HG02973 (cell line): ENCODE measurements around the gene TAL2.
"Not testable (repeated sequence)": the region's sequence is repeated elsewhere in the genome, so short reads cannot be mapped to it uniquely, and the experiment has no call there.

Experiments
- ATAC-seq: cut with Tn5 transposase; IDR thresholded peaks from one replicate; pipeline ENCODE4 v1.9.1; 2021; ENCODE audit warnings: moderate library complexity; ENCODE audit not compliant: unreplicated experiment

The TAL2 gene

DNA sequence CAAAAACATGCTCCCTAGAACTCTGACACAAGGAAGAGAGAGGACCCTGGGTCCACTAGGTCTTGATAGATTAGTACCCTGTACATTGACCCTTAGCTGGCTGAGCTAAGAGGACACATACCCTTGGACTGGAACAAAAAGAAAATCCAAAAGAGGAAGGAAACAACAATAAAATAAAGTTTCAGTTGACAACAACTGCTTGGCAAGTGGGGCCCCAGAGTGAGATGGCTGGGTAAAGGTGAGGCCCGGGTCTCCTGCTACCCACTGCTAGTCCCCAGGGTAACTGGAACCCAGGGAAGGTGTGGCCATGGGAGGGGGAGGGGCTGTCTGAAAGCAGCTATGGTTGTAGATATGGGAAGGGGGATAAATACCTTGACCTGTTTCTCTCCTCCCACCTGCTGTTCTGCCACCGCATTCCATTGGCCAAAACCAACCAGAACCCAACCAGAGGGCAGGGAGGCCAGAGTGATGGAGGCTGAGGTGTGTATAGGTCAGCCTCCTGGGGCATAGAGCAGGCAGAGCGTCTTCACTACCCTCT lies 11.7 kb downstream of the TAL2 start:
- no peak for ATAC-seq

GRCh38 chr9:105676351-105676923 lies 14.2 kb downstream of the TAL2 start:
- ATAC-seq, result no peak

DNA sequence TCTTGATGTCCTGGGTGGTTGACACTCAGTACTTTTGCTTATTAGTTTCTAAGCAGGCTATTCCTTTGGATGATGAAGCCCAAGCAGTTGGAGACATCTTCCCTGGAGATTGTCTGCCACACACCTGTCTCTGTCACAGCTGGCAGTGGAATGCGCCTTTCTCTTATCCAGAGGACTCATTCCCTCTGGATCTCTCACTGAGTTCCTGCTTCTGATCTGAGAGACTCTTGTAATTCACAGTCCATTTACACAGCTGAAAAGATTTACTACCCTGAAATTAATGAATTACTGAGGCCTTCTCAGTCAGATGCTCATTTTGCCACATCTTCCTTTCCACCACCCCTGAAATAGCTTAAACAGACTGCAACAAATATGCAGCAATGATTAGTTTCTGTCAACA lies 15.9 kb downstream of the TAL2 start:
- no peak for ATAC-seq

DNA sequence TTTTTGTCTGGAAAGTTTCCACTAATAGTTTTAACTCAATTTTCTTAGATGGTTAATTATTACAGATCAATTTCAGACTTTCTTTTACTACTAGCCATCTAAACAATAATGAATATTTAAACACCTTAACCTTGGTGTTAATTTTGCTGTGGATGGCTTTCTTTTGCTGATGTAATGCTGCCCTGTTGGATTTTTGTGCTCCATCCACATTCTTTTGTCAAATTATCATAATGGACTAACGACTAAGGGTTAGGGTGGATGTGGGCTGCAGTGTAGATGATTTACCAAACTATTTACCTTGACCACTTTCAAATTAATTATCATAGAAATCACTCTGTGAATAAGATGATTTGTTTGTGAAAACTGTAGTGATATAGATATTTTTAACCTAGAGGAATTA lies 16.5 kb downstream of the TAL2 start:
- no peak for ATAC-seq

GRCh38 chr9:105679257-105680022 lies 17.2 kb downstream of the TAL2 start:
- ATAC-seq, result no peak

- ATAC-seq, result no peak
Observed at GRCh38 chr9:105681313-105681712, 19.1 kb downstream of the TAL2 start.

DNA sequence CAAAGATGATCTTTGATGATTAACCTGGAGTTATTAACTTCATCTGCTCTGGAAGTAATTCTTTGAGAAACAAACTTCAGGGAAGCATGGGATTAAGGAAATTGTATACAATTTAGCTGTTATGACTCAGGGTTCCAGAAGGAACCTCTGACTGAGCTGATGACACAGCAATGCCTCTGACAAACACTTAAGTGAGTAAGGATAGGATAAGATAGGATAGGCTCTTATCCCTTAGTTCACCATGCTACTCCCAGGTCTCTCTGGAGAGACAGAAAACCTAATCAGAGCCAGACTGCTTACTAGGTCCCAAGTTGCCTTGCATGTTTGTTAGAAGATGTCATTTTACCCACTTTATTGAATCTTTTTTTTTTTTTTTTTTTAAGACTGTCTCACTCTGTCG lies 19.5 kb downstream of the TAL2 start:
- ATAC-seq, result no peak

DNA sequence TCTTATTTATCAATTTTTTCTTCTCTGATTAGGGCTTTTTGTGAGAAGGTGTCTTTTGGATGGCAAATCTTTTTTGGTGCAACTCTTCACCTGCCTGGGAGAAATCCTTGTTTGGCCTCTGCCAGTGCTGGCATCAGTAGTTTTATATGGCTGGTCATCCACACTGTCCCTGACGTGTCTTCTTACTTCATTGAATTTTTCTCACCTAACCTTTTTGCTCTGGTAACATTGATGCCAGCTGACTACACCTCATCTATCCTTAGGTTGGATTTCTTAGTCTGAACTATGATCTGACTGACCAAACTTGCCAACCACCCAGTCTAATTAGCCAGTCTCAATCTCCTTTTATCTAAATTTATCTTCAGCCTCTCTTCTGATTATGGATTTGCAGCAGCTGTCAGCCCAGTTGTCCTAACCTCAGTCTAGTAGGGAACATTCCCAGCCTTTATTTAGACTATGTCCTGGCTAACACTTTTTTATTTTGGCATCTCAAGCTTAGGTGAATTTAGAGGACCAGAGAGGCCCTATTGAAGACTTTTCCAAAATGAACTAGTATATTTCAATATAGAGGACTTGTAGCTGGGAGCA lies 21.5 kb downstream of the TAL2 start:
- ATAC-seq, result no peak

DNA sequence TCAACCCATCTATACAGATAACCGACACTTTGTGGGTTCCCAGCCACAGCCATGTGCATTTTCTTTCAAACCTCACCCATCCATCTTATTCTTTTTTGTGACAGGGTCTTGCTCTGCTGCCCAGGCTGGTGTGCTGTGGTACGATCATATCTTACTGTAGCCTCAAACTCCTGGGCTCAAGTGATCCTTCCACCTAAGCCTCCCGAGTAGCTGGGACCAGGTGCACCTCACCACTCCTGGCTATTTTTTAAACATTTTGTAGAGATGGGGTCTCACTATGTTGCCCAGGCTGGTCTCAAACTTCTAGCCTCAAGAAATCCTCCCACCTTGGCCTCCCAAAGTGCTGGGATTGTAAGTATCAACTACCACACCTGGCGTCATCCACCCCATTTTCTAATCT lies 24.7 kb downstream of the TAL2 start:
- ATAC-seq, result no peak

DNA sequence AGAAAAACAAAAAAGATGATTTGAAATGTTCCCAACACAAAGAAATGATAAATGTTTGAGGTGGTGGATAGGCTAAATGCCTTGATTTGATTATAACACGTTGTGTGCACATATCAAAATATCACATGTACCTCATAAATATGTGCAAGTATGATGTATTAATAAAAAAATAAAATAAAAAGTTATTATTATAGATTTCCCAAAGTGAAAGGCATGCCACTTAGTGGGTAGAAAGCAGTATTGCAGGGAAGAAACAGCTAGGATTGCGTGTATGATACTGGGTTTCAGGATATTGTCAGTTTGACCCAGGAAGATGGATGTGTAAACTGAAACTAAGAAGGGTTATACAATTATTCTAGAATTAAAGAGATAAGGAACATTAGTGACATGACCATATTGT lies 28.5 kb downstream of the TAL2 start:
- ATAC-seq, result no peak

DNA sequence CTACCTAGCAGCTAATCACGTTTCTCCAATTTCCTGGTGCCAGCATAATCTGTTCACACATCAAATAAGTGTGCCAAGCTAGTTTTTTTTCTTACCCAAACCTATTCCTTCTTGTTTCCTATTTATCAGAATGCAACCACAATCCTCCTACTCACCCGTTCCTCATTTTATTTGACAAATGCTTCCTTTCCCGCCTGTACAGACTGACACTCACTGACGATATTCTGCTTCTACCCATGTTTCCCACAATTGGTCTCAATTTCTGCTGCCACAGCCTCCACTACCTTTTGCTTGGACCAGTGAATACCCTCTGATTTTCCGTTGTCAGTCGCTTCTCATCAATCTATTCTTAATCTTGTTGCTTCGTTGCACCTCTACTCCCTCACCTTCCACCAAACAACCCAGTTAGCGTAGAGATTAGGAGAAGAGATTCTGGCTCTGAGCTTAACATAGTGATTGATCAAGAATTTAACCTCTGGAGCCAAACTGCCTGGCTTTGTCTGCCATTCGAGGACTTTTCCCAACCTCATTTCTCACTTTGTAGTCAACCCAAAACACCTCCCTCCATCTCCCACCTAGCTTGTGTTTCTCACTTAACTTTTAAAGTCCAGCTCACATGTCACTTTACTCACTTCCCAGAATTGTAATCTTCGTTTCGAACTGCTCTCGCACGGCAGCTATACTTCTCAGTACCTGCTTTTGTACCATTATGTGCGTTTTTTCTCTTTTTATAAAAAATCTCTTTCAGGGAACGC lies 31.4 kb downstream of the TAL2 start:
- ATAC-seq, result peak; percentile 20

DNA sequence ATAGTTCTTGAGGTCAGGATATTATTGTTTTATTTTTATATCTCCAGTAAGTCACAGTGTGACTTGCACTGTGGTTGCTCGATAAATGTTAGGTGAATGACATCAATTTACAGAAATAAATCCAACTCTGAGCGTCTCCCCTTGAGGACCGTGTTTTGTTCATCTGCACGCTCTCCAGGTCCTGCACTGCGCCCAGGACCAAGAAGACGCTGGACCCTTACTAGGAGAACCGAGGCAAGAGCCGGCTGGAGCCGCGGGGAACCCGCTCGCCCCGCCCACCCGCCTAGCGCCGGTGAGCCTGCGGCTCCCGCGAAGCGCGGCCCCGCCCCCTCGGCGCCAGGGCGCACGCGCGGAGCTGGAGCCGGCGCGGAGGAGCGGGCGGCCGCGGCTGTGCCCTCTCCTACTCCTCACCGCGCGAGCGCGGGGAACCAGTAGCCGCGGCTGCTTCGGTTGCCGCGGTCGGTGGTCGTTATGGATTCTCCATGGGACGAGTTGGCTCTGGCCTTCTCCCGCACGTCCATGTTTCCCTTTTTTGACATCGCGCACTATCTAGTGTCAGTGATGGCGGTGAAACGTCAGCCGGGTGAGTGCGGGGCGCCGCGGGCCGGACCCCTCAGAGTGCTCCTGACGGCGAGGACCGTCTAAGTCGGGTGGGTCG lies 32.1 kb downstream of the TAL2 start, which contains the start of gene TMEM38B:
TMEM38B (plus strand) TSS at position 352 of the 658 bp plus-strand sequence; CDS start at position 472, 120 bp downstream.
- ATAC-seq, result peak; percentile 68

DNA sequence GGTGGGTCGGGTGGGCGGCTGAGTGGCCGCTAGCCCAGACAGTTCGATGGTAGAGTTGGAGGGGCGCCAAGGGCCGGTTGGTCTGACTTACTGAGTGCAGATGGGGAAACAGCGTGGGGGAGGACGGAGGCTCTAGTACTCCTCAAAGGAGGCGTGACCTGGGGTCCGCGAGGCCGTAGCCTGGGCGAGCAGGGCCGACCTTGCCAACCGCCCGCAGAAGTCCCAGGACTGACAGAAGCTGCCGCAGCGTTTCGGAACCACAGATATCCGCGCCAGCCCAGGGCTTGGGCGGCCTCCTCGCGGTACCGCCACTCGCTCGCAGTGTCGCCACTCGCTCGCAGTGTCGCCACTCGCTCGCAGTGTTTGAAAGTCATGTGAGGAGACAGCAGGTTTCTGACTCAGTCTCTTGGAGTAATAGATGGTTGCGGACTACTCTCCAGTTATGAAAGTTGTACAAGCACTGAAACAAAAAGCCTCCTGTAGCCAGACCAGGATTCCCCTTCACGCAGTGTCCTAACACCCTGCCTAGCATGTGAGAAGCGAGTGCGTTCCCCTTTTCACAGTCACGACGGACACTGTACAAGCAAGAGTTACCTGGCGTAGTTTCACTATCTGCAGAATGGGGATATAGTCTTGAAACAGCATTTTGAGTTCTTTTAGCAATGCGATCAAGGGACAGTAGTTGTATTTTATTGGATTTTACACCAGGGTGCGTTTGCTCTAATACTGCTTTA lies 32.8 kb downstream of the TAL2 start:
- peak; percentile 55 for ATAC-seq

GRCh38 chr9:105696219-105696793 lies 34.0 kb downstream of the TAL2 start:
- ATAC-seq, result no peak

- no peak for ATAC-seq
Observed at GRCh38 chr9:105697871-105698270, 35.6 kb downstream of the TAL2 start.

- no peak for ATAC-seq
Observed at GRCh38 chr9:105698348-105698870, 36.2 kb downstream of the TAL2 start.

DNA sequence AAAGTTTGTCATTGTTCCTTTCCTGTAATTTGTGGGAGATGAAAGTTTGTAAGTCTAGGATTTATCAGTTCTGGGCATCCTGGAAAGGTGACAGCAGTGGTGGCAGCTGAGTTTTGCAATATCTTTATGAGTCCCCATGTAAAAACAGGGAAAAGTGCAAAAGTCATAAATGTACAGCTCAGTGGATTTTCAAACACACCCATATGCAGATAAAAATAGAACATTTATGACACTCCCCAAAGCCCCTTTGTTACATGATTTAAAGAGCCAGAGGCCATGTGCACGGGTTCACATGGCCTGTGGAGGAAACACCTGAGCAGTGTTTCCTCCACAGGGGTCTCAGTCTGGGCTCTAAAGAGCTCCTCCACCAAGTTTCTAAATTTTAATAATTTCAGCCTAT lies 38.4 kb downstream of the TAL2 start:
- no peak for ATAC-seq

DNA sequence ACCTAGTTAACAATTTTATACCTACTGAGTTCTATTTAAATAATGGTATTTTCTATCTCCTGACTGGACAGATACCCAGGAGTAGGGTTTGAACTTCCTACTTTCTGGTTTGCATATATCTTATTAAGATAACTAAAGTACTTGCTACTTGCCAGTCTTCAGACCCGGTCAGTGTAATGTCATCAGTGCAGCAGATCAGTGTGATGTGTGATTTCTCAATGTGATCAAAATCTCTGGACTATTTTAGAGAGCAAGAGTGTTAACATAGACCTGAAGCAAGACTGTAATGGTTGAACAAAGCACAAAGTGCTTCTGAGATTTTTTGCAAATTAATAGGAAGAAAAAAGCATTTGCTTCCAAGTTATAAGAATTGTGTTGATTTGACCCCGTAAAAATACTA lies 38.9 kb downstream of the TAL2 start:
- ATAC-seq, result no peak

DNA sequence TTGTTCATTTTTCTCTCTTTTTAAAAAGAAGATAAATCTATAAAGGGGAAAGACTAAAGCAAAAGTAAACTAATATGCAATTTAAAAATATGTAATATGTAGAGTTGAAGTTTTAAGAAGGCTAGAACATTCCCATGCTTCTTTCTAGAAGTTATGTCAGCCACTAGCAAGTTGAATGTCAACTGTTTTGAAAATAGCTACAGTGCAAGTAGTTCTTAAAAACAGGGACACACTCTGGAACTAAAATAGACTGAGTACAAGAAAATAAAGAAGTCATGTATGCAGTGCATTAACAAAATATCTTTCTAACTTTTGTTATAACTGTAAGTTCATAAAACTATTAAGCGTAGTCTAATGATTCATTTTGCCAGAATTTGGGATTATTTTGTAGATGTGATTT lies 40.0 kb downstream of the TAL2 start:
- ATAC-seq, result no peak

DNA sequence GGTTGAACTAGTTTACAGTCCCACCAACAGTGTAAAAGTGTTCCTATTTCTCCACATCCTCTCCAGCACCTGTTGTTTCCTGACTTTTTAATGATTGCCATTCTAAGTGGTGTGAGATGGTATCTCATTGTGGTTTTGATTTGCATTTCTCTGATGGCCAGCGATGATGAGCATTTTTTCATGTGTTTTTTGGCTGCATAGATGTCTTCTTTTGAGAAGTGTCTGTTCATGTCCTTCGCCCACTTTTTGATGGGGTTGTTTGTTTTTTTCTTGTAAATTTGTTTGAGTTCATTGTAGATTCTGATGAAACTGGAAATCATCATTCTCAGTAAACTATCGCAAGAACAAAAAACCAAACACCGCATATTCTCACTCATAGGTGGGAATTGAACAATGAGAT lies 41.4 kb downstream of the TAL2 start:
- ATAC-seq, result not testable (repeated sequence)
